HEK293 (cell line): ENCODE data around the gene BAZ1A.
A peak's percentile ranks its signal among the peaks of the same experiment; 100 is the strongest.

Experiments used
- GLI4 ChIP-seq: fragments of 450-650 bp; formaldehyde crosslinking; IDR thresholded peaks from 2 replicates; pipeline ENCODE4 v1.5.1; 2016; ENCODE audit warnings: missing biosample characterization, missing genetic modification characterization
- GLIS1 ChIP-seq: fragments of 450-650 bp; formaldehyde crosslinking; IDR thresholded peaks from 2 replicates; pipeline ENCODE4 v1.5.1; 2016; ENCODE audit warnings: missing biosample characterization, missing genetic modification characterization
- KLF1 ChIP-seq: fragments of 450-650 bp; formaldehyde crosslinking; IDR thresholded peaks from 2 replicates; pipeline ENCODE4 v1.5.1; 2016; ENCODE audit warnings: missing biosample characterization, missing genetic modification characterization
- KLF10 ChIP-seq: fragments of 450-650 bp; IDR thresholded peaks from 2 replicates; pipeline ENCODE4 v1.5.1; 2018; ENCODE audit warnings: missing biosample characterization, mild to moderate bottlenecking, missing genetic modification characterization
- KLF8 ChIP-seq: fragments of 450-650 bp; formaldehyde crosslinking; IDR thresholded peaks from 2 replicates; pipeline ENCODE4 v1.5.1; 2016; ENCODE audit warnings: missing biosample characterization, missing genetic modification characterization
- OVOL3 ChIP-seq: fragments of 450-650 bp; formaldehyde crosslinking; IDR thresholded peaks from 2 replicates; pipeline ENCODE4 v1.5.1; 2016; ENCODE audit warnings: missing biosample characterization, missing genetic modification characterization
- RBAK ChIP-seq: fragments of 450-650 bp; formaldehyde crosslinking; IDR thresholded peaks from 2 replicates; pipeline ENCODE4 v1.5.1; 2016; ENCODE audit warnings: missing biosample characterization, missing genetic modification characterization
- SCRT2 ChIP-seq: fragments of 450-650 bp; formaldehyde crosslinking; IDR thresholded peaks from 2 replicates; pipeline ENCODE4 v1.5.1; 2016; ENCODE audit warnings: missing biosample characterization, missing genetic modification characterization
- WT1 ChIP-seq: fragments of 450-650 bp; formaldehyde crosslinking; IDR thresholded peaks from 2 replicates; pipeline ENCODE4 v1.5.1; 2016; ENCODE audit warnings: missing biosample characterization, missing genetic modification characterization
- ZBTB7A ChIP-seq: fragments of 450-650 bp; formaldehyde crosslinking; IDR thresholded peaks from 2 replicates; pipeline ENCODE4 v1.5.1; 2016; ENCODE audit warnings: low read depth, missing biosample characterization, missing genetic modification characterization
- ZFP37 ChIP-seq: fragments of 450-650 bp; formaldehyde crosslinking; IDR thresholded peaks from 2 replicates; pipeline ENCODE4 v1.5.1; 2016; ENCODE audit warnings: missing biosample characterization, missing genetic modification characterization
- ZIC2 ChIP-seq: fragments of 450-650 bp; formaldehyde crosslinking; IDR thresholded peaks from 2 replicates; pipeline ENCODE4 v1.5.1; 2016; ENCODE audit warnings: missing biosample characterization, missing genetic modification characterization
- ZNF10 ChIP-seq: fragments of 450-650 bp; formaldehyde crosslinking; IDR thresholded peaks from 2 replicates; pipeline ENCODE4 v1.5.1; 2017; ENCODE audit warnings: missing biosample characterization, missing genetic modification characterization
- ZNF155 ChIP-seq: fragments of 450-650 bp; formaldehyde crosslinking; IDR thresholded peaks from 2 replicates; pipeline ENCODE4 v1.5.1; 2016; ENCODE audit warnings: missing biosample characterization, missing genetic modification characterization
- ZNF169 ChIP-seq: fragments of 450-650 bp; formaldehyde crosslinking; IDR thresholded peaks from 2 replicates; pipeline ENCODE4 v1.5.1; 2016; ENCODE audit warnings: missing biosample characterization, missing genetic modification characterization
- ZNF174 ChIP-seq: fragments of 450-650 bp; formaldehyde crosslinking; IDR thresholded peaks from 2 replicates; pipeline ENCODE4 v1.5.0; 2017; ENCODE audit warnings: missing biosample characterization, mild to moderate bottlenecking, missing genetic modification characterization
- ZNF214 ChIP-seq: fragments of 450-650 bp; formaldehyde crosslinking; IDR thresholded peaks from 2 replicates; pipeline ENCODE4 v1.5.1; 2017; ENCODE audit warnings: missing biosample characterization, mild to moderate bottlenecking, missing genetic modification characterization, borderline replicate concordance
- ZNF274 ChIP-seq, 2 experiments: fragments of 200-500 bp in 1 of 2; fragments of 450-650 bp in 1 of 2; sonication (Bioruptor generic) in 1 of 2; formaldehyde crosslinking in 1 of 2; IDR thresholded peaks; 2 replicates each; pipeline versions ENCODE4 v1.5.1 to v1.6.1; 2014 to 2016; ENCODE audit warnings: borderline replicate concordance in 1 of 2, inconsistent platforms in 1 of 2, low read length in 1 of 2, missing biosample characterization in 1 of 2, missing genetic modification characterization in 1 of 2
- ZNF350 ChIP-seq: fragments of 450-650 bp; formaldehyde crosslinking; IDR thresholded peaks from 2 replicates; pipeline ENCODE4 v1.5.0; 2017; ENCODE audit warnings: missing biosample characterization, mild to moderate bottlenecking, missing genetic modification characterization
- ZNF610 ChIP-seq: fragments of 450-650 bp; formaldehyde crosslinking; IDR thresholded peaks from 2 replicates; pipeline ENCODE4 v1.5.1; 2016; ENCODE audit warnings: missing biosample characterization, missing genetic modification characterization, borderline replicate concordance
- ZNF629 ChIP-seq: fragments of 450-650 bp; formaldehyde crosslinking; IDR thresholded peaks from 2 replicates; pipeline ENCODE4 v1.5.1; 2017; ENCODE audit warnings: missing biosample characterization, missing genetic modification characterization
- ZNF654 ChIP-seq: fragments of 450-650 bp; formaldehyde crosslinking; IDR thresholded peaks from 2 replicates; pipeline ENCODE4 v1.5.1; 2016; ENCODE audit warnings: low read depth, missing biosample characterization, missing genetic modification characterization
- ZNF660 ChIP-seq: fragments of 450-650 bp; IDR thresholded peaks from 2 replicates; pipeline ENCODE4 v1.5.1; 2018; ENCODE audit warnings: missing biosample characterization, mild to moderate bottlenecking, missing genetic modification characterization
- ZNF664 ChIP-seq: fragments of 450-650 bp; formaldehyde crosslinking; IDR thresholded peaks from 2 replicates; pipeline ENCODE4 v1.5.1; 2016; ENCODE audit warnings: missing biosample characterization, missing genetic modification characterization
- ZNF76 ChIP-seq: fragments of 450-650 bp; formaldehyde crosslinking; IDR thresholded peaks from 2 replicates; pipeline ENCODE4; 2016; ENCODE audit warnings: low read depth, missing biosample characterization, missing genetic modification characterization, borderline replicate concordance
- ZXDB ChIP-seq: fragments of 450-650 bp; formaldehyde crosslinking; IDR thresholded peaks from 2 replicates; pipeline ENCODE4 v1.5.1; 2016; ENCODE audit warnings: missing biosample characterization, missing genetic modification characterization
- TF ChIP-seq, protein P1 (sequence below): fragments of 450-650 bp; formaldehyde crosslinking; IDR thresholded peaks from 2 replicates; pipeline ENCODE4 v1.5.1; 2016; ENCODE audit warnings: missing biosample characterization, missing genetic modification characterization
- TF ChIP-seq, protein P2 (sequence below): fragments of 450-650 bp; formaldehyde crosslinking; IDR thresholded peaks from 2 replicates; pipeline ENCODE4 v1.5.1; 2016; ENCODE audit warnings: missing biosample characterization, missing genetic modification characterization
- TF ChIP-seq, protein P3 (sequence below): fragments of 450-650 bp; formaldehyde crosslinking; IDR thresholded peaks from 2 replicates; pipeline ENCODE4 v1.5.1; 2016; ENCODE audit warnings: missing biosample characterization, missing genetic modification characterization
- TF ChIP-seq, protein P4 (sequence below): fragments of 450-650 bp; formaldehyde crosslinking; IDR thresholded peaks from 2 replicates; pipeline ENCODE4 v1.5.1; 2016; ENCODE audit warnings: missing biosample characterization, missing genetic modification characterization, borderline replicate concordance
- TF ChIP-seq, protein P5 (sequence below): sonication (generic); formaldehyde crosslinking; IDR thresholded peaks from 2 replicates; pipeline ENCODE4 v1.8.1; 2022; ENCODE audit warnings: mild to moderate bottlenecking, moderate library complexity, missing genetic modification reagents
- TF ChIP-seq, protein P6 (sequence below): fragments of 450-650 bp; formaldehyde crosslinking; IDR thresholded peaks from 2 replicates; pipeline ENCODE4 v1.5.1; 2016; ENCODE audit warnings: missing biosample characterization, missing genetic modification characterization

Gene BAZ1A

DNA sequence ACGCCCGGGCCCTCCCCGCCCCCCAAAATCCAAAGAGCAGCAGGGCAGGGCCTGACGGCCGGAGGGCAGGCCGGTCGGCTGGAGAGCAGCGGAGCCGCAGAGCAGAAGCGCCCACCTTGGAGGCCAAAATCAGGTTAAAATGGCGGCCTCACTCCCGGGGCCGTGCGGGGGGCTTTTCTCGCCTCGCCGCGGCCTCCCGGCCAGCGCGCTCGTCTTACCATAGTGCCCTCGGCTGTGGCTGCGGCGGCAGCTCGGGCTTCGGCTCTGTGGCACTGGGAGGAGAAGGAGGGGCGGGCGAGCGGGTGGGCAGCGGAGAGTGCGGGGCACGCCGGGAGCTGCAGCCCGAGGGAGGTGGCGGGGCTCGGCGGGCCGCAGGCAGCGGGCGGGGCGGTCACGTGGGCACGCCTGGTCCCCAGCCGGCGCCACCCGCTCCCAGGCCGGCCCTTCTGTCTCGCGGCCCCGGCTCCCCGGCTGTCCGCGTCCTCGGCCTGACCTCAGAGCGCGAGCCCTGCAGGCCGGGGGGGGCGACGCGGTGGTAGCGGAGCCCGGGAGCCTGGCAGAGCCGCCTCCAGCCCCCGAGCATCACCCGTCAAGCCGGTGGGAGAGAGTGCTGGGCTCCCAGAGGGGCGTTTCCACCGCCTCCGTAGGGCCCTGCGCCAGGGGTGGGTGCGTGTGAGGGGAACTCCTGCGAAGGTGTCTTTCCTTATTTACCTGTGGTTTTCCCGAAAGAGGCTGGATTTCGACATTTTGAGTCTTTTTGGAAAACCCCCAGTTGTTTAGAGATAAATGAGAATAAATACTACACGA is 160.6 kb downstream of the BAZ1A start, which contains the start of gene CFL2 (continued):
- TF ChIP-seq, protein P1, sequence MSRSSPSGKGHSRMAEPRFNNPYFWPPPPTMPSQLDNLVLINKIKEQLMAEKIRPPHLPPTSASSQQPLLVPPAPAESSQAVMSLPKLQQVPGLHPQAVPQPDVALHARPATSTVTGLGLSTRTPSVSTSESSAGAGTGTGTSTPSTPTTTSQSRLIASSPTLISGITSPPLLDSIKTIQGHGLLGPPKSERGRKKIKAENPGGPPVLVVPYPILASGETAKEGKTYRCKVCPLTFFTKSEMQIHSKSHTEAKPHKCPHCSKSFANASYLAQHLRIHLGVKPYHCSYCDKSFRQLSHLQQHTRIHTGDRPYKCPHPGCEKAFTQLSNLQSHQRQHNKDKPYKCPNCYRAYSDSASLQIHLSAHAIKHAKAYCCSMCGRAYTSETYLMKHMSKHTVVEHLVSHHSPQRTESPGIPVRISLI (tag by site-specific recombination): no peak
- TF ChIP-seq ZNF214 (tag by site-specific recombination): no peak
- peak; percentile 68; the same call in 1 of the 2 replicates for TF ChIP-seq KLF8 (tag by site-specific recombination)
- no peak for TF ChIP-seq ZIC2 (tag by site-specific recombination)
- TF ChIP-seq KLF10 (tag by site-specific recombination): peak; percentile 62; the same call in 1 of the 2 replicates
- no peak for TF ChIP-seq ZNF274 (IDR thresholded peaks at IDR 0.05; ENCODE audit: low read length)
- no peak for TF ChIP-seq ZNF274 (tag by site-specific recombination; IDR thresholded peaks at IDR 0.05; ENCODE audit: borderline replicate concordance)
- TF ChIP-seq ZNF350 (tag by site-specific recombination): no peak
- TF ChIP-seq SCRT2: no peak
- TF ChIP-seq, protein P2, sequence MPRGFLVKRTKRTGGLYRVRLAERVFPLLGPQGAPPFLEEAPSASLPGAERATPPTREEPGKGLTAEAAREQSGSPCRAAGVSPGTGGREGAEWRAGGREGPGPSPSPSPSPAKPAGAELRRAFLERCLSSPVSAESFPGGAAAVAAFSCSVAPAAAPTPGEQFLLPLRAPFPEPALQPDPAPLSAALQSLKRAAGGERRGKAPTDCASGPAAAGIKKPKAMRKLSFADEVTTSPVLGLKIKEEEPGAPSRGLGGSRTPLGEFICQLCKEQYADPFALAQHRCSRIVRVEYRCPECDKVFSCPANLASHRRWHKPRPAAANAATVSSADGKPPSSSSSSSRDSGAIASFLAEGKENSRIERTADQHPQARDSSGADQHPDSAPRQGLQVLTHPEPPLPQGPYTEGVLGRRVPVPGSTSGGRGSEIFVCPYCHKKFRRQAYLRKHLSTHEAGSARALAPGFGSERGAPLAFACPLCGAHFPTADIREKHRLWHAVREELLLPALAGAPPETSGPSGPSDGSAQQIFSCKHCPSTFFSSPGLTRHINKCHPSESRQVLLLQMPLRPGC (tag by site-specific recombination): no peak
- TF ChIP-seq ZNF629 (tag by site-specific recombination): no peak
- TF ChIP-seq KLF1 (tag by site-specific recombination): no peak; the same call in 1 of the 2 replicates
- no peak for TF ChIP-seq ZNF664 (tag by site-specific recombination)
- TF ChIP-seq ZNF174: no peak
- TF ChIP-seq ZNF610: no peak
- no peak for TF ChIP-seq RBAK (tag by site-specific recombination)
- no peak for TF ChIP-seq GLI4 (tag by site-specific recombination)
- TF ChIP-seq ZNF660: no peak
- TF ChIP-seq, protein P3, sequence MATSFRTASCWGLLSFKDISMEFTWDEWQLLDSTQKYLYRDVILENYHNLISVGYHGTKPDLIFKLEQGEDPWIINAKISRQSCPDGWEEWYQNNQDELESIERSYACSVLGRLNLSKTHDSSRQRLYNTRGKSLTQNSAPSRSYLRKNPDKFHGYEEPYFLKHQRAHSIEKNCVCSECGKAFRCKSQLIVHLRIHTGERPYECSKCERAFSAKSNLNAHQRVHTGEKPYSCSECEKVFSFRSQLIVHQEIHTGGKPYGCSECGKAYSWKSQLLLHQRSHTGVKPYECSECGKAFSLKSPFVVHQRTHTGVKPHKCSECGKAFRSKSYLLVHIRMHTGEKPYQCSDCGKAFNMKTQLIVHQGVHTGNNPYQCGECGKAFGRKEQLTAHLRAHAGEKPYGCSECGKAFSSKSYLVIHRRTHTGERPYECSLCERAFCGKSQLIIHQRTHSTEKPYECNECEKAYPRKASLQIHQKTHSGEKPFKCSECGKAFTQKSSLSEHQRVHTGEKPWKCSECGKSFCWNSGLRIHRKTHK (tag by site-specific recombination): no peak
- no peak for TF ChIP-seq OVOL3 (tag by site-specific recombination)
- no peak for TF ChIP-seq ZNF155
- TF ChIP-seq GLIS1: peak; percentile 84
- TF ChIP-seq ZFP37 (tag by site-specific recombination): no peak
- TF ChIP-seq, protein P4, sequence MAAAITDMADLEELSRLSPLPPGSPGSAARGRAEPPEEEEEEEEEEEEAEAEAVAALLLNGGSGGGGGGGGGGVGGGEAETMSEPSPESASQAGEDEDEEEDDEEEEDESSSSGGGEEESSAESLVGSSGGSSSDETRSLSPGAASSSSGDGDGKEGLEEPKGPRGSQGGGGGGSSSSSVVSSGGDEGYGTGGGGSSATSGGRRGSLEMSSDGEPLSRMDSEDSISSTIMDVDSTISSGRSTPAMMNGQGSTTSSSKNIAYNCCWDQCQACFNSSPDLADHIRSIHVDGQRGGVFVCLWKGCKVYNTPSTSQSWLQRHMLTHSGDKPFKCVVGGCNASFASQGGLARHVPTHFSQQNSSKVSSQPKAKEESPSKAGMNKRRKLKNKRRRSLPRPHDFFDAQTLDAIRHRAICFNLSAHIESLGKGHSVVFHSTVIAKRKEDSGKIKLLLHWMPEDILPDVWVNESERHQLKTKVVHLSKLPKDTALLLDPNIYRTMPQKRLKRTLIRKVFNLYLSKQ (tag by site-specific recombination): no peak
- TF ChIP-seq WT1: no peak
- TF ChIP-seq ZNF10 (tag by site-specific recombination): 0 out of 2 replicates have a peak, but pooled peaks have one; percentile 14
- TF ChIP-seq ZXDB (tag by site-specific recombination): no peak
- TF ChIP-seq ZNF169 (tag by site-specific recombination): no peak
- TF ChIP-seq ZBTB7A (tag by site-specific recombination): 0 out of 2 replicates have a peak, but pooled peaks have one; percentile 39
- TF ChIP-seq ZNF654 (tag by site-specific recombination): no peak
- TF ChIP-seq, protein P5, sequence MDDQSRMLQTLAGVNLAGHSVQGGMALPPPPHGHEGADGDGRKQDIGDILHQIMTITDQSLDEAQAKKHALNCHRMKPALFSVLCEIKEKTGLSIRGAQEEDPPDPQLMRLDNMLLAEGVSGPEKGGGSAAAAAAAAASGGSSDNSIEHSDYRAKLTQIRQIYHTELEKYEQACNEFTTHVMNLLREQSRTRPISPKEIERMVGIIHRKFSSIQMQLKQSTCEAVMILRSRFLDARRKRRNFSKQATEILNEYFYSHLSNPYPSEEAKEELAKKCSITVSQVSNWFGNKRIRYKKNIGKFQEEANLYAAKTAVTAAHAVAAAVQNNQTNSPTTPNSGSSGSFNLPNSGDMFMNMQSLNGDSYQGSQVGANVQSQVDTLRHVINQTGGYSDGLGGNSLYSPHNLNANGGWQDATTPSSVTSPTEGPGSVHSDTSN (CRISPR knock-in tag): no peak; the same call in 1 of the 2 replicates
- peak; percentile 78 for TF ChIP-seq ZNF76 (tag by site-specific recombination)
- TF ChIP-seq, protein P6, sequence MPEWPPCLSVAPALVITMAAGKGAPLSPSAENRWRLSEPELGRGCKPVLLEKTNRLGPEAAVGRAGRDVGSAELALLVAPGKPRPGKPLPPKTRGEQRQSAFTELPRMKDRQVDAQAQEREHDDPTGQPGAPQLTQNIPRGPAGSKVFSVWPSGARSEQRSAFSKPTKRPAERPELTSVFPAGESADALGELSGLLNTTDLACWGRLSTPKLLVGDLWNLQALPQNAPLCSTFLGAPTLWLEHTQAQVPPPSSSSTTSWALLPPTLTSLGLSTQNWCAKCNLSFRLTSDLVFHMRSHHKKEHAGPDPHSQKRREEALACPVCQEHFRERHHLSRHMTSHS (tag by site-specific recombination): no peak
